Measurements from ENCODE around the gene RSRC1.

RSRC1 gene

GRCh38 chr3:158571969-158572765, 462.3 kb downstream of the RSRC1 start:
- H3K9ac ChIP-seq (ENCODE audit: low read length in 2 of 2) = no peak overlapping the region
- H3K36me3 ChIP-seq (ENCODE audit: control insufficient read depth in 2 of 2, insufficient read depth in 2 of 2, low read length in 2 of 2) = no peaks in the 10 kb centered on the region
- no peaks in the 10 kb centered on the region for H3K27me3 ChIP-seq (ENCODE audit: control insufficient read depth in 1 of 2, insufficient read depth in 2 of 2, low read length in 2 of 2)
- peak overlapping the region in 1 of 2 donors; percentile 90 for H3K4me3 ChIP-seq (ENCODE audit: low read length in 2 of 2)
- H3K27ac ChIP-seq (ENCODE audit: low read length) = no peak overlapping the region
- no peaks in the 10 kb centered on the region for H3K9me3 ChIP-seq (ENCODE audit: control insufficient read depth in 2 of 2, low read length in 2 of 2)
- H3K4me1 ChIP-seq (ENCODE audit: control insufficient read depth, insufficient read depth, low read length) = peaks cover 18% of the 10 kb centered on the region

- no peak overlapping the region for H3K27ac ChIP-seq (ENCODE audit: low read length)
- no peaks in the 10 kb centered on the region for H3K27me3 ChIP-seq (ENCODE audit: control insufficient read depth in 1 of 2, insufficient read depth in 2 of 2, low read length in 2 of 2)
Observed at GRCh38 chr3:158572766-158573060, 462.8 kb downstream of the RSRC1 start.

GRCh38 chr3:158573714-158574113, 463.8 kb downstream of the RSRC1 start:
- Histone ChIP-seq H3K4me3 (ENCODE audit: low read length in 2 of 2) (no peak overlapping the region), H3K27me3 (ENCODE audit: control insufficient read depth in 1 of 2, insufficient read depth in 2 of 2, low read length in 2 of 2) (no peaks in the 10 kb centered on the region), H3K9me3 (ENCODE audit: control insufficient read depth in 2 of 2, low read length in 2 of 2) (no peaks in the 10 kb centered on the region), H3K4me1 (ENCODE audit: control insufficient read depth, insufficient read depth, low read length) (peaks cover 18% of the 10 kb centered on the region), H3K9ac (ENCODE audit: low read length in 2 of 2) (no peak overlapping the region), H3K36me3 (ENCODE audit: control insufficient read depth in 2 of 2, insufficient read depth in 2 of 2, low read length in 2 of 2) (no peaks in the 10 kb centered on the region), H3K27ac (ENCODE audit: low read length) (no peak overlapping the region)

More at GRCh38 chr3:158572766-158573060, 462.8 kb downstream of the RSRC1 start:
- no peak overlapping the region for H3K4me3 ChIP-seq (ENCODE audit: low read length in 2 of 2)
- no peaks in the 10 kb centered on the region for H3K9me3 ChIP-seq (ENCODE audit: control insufficient read depth in 2 of 2, low read length in 2 of 2)
- peaks cover 18% of the 10 kb centered on the region for H3K4me1 ChIP-seq (ENCODE audit: control insufficient read depth, insufficient read depth, low read length)
- no peak overlapping the region for H3K9ac ChIP-seq (ENCODE audit: low read length in 2 of 2)
- H3K36me3 ChIP-seq (ENCODE audit: control insufficient read depth in 2 of 2, insufficient read depth in 2 of 2, low read length in 2 of 2) = no peaks in the 10 kb centered on the region

GRCh38 chr3:158574646-158575045, 464.8 kb downstream of the RSRC1 start:
- Histone ChIP-seq H3K9me3 (ENCODE audit: control insufficient read depth in 2 of 2, low read length in 2 of 2) (no peaks in the 10 kb centered on the region), H3K36me3 (ENCODE audit: control insufficient read depth in 2 of 2, insufficient read depth in 2 of 2, low read length in 2 of 2) (no peaks in the 10 kb centered on the region), H3K9ac (ENCODE audit: low read length in 2 of 2) (no peak overlapping the region), H3K27me3 (ENCODE audit: control insufficient read depth in 1 of 2, insufficient read depth in 2 of 2, low read length in 2 of 2) (no peaks in the 10 kb centered on the region), H3K27ac (ENCODE audit: low read length) (no peak overlapping the region), H3K4me3 (ENCODE audit: low read length in 2 of 2) (no peak overlapping the region), H3K4me1 (ENCODE audit: control insufficient read depth, insufficient read depth, low read length) (peaks cover 18% of the 10 kb centered on the region)

GRCh38 chr3:158590223-158590622, 480.3 kb downstream of the RSRC1 start:
- Histone ChIP-seq H3K9me3 (ENCODE audit: control insufficient read depth in 2 of 2, low read length in 2 of 2) (no peaks in the 10 kb centered on the region), H3K4me1 (ENCODE audit: control insufficient read depth, insufficient read depth, low read length) (no peaks in the 10 kb centered on the region), H3K9ac (ENCODE audit: low read length in 2 of 2) (no peak overlapping the region), H3K36me3 (ENCODE audit: control insufficient read depth in 2 of 2, insufficient read depth in 2 of 2, low read length in 2 of 2) (no peaks in the 10 kb centered on the region), H3K27ac (ENCODE audit: low read length) (no peak overlapping the region), H3K4me3 (ENCODE audit: low read length in 2 of 2) (no peak overlapping the region), H3K27me3 (ENCODE audit: control insufficient read depth in 1 of 2, insufficient read depth in 2 of 2, low read length in 2 of 2) (no peaks in the 10 kb centered on the region)
